Measurements from ENCODE around the gene CCNJL.

The CCNJL gene

DNA sequence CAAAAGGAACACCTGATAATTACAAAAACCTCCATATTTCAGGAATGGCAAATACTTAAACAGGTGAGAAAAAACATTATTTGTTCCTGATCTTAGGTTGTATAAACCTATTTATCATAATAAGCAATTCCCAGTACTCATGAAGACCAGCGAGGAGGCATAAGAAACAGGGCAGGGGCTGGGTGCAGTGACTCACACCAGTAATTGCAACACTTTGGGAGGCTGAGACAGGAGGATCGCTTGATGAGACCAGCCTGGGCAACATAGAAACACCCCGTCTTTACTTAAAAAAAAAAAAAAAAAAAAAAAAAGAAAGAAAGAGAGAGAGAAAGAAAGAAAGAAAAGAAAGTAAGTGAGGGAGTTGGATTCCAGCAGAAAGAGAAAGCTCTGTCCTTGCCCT, 21.6 kb downstream of the CCNJL start:
- DNase-seq (ENCODE audit: low read depth in 2 of 2): no peak

DNA sequence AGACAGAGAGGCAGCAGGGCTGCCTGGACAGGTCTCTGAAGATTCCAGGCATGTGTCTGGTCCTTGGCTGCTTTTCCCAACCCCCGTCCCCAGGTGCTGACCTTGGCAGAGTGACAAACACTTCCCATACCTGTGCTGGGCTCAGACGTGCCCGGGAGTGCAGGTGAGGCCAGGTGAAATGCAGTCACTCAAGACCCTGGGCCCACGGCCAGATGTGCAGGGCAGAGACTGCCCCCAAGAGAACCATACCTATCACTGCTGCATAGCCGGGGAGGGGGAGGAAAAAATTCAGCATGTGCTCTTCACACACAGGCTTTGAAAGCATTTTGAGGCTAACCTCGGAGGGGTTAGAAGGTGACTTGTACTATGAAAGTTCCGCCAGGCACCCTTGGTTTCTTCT, 22.6 kb downstream of the CCNJL start:
- no peak for DNase-seq (ENCODE audit: low read depth in 2 of 2)

DNA sequence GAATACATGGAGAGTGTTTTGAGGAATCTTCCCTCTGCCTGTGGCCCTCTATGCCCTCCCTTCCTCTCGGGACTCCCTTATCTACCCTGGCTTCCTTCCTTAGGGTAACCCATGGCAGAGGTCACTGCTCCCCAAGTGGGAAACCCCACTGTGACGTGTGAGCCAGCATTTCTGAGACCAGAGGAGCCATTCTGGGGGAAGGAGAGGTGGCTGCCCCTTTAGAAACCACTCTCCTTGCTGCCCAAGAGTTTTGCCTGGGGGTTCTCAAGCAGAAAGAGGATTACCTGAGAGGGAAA, 23.1 kb downstream of the CCNJL start:
- no peak for DNase-seq (ENCODE audit: low read depth in 2 of 2)

DNA sequence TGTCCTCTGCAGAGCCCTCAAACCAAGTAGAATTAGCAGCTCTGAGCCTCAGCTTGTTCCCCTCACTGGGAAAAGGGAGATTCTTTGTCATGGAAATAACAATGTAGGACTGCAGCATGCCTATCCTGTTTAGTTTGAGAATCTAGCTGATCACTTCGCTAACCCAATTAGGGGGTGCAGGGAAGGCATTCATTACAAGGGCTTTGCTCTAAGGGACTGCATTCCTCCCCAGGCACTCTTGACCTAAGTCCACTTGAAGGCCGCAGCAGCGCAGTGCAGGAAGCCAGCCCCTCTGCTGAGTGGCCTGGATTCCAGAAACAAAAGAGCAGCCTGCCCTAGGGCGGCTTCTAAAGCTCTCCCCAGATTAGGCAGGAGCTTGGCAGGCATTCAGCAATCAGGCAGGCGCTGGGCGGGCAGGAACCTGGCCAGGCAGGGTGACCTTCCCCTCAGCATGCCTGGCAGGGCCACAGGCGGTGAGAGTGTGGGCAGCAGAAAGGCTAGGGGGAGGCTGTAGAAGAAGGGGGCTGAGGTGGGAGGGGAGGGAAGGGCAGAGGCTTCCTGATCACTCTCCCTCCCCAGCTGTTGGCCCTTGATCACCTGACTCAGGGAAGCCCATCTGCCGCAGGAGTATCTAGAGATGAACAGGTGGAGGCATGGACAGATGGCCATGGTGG, 24.8 kb downstream of the CCNJL start:
- DNase-seq (ENCODE audit: low read depth in 2 of 2): no peak

DNA sequence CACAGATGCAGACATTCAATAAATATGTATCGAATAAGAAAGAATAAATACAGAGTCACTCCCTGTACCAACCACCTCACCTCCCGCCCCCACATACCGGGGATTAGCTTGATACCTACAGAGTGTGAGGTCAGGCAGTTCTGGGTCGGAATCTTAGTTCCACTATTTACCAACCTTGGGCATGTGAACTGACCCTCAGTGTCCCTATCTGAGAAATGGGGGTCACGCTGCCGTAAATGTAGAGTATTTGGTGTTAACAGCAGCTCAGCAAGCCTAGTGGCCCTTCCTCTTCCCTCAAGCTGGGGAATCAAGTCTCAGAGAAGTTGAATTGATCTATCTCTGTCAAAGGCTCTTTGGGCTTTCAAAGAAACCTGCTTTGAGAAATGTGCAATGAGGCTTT, 25.4 kb downstream of the CCNJL start:
- no peak for DNase-seq (ENCODE audit: low read depth in 2 of 2)

DNA sequence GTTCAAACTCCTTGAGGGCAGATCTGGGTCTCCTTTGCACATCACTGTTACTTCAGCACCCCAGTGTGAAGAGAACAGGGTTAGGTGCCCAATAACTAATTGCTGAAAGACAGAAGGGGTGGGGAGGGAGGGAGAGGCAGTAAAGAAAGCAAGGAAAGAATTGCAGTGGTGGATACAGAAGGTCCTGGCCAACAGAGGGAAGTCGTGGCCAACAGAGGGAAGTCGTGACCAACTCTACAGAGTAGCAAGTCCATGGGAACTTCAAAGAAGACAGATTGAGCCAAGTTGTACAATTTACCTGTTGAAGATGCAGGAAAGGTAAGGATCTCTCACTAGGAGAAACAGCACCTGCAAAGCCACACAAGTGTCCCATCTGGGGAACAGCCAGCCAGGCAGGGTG, 27.0 kb downstream of the CCNJL start:
- DNase-seq (ENCODE audit: low read depth in 2 of 2): no peak

DNA sequence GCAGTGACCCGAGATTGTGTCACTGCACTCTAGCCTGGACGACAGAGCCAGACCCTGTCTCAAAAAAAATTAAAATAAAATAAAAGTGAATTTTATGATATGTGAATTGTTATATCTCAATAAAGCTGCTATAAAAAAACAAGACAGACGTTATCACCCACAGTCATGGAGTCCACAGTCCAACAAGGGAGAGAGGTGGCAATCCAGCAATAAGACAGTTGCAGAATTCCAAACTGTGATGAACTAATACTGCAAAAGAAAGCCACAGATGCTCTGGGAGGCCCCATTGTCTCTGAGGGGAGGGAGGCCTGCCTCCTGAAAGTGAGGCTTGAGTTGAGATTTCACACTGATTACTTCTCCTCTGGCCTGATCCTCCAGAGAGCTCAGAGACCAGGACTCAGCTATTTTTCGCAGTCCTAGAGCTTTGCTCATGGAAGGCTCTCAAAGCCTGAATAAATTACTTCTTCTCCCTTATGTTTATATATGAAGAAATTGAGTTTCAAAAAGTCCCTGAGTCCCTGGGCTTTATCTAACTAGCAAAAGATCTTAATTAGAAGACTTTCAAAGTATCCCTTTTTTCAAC, 28.0 kb downstream of the CCNJL start:
- DNase-seq (ENCODE audit: low read depth in 2 of 2): no peak

DNA sequence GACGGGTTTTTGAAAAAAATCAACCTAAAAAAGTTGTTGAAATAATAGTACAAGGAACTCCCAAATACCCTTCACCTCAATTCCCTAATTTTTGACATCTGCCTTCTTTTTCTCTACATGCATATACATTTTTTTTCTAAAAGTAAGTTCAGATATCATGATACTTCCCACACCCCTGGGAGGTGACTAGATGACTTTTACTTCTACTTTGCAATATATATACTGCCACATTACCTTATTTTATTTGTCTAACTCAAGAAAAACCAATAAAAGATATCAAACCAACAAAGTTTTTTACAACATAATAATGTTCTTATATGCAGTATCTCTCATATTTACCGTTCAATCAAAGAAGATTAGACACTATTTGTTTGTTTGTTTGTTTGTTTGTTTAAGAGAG, 31.1 kb downstream of the CCNJL start:
- no peak for DNase-seq (ENCODE audit: low read depth in 2 of 2)

DNA sequence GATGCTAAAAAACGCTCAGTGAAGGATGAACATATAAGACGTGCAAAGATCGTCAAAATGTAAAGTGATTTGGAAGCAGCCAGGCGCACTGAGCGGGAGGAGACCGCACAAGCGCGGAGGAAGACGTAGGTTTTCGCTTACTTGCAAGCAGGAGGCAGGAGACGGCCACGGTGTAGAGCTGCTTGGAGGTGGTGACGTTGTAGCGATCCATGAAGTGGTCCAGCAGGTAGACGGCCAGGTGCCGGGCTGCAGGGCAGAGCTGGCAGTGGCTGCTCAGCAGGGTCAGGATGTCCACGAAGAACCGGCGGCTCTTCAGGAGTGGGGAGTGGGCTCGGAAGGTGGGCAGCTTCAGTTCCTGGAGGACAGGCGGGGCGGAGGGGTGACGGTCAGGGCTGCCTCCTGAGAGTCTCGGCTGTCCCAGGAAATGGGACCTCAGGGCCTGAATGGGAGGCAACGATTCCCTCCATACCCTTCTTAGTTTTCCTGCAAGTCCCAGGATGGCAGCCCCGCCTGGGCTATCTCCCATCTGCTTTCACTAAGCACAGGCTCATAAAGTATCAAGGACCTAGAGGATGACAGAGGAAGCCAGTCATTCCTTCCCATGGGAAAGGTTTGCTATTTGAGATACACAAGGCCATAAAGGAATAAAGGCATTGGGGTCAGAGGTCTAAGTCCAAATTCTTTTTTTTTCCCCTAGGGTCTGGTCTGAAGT, 31.8 kb downstream of the CCNJL start:
- DNase-seq (ENCODE audit: low read depth in 2 of 2): no peak

DNA sequence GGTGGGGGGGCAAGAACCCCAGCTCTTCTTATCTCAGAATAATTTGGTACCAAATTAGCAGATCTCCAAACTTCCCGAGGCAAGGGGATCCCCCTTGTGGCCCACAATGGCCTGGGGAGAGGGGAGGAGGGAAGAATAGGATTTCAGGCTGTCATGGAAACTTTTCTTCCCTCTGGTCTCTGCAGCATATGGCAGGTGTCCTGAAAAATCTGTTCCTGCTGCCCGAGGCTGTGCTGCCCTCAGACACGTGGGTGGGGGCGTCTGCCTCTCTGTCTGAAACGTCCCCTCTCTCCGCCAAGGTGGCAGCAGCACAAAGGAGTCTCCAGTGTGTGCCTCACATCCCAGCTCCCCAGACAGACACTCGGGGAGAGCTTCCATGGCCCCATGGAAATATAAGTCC, 34.0 kb downstream of the CCNJL start:
- DNase-seq (ENCODE audit: low read depth in 2 of 2): no peak

DNA sequence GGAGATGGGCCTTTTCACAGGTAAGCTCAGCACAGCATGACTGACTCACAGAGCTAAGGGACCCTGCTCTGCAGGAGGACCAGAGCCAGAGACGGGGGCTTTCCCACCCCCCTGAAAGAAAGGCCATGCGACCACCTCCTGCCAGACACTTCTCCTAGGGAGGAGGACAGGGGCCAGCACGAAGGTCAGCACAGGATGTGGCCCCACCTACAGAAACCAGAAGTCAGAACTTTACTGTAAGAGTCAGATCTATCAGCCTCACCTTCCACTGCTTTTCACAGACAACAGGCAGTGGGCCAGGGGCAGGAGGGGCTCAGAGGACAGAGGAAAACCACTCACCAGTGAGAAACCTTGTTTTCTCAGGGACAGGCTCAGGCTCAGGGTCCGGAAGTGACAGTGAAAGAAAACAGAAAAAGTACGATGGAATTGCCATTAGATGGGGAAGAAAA, 37.9 kb downstream of the CCNJL start:
- DNase-seq (ENCODE audit: low read depth in 2 of 2): no peak

DNA sequence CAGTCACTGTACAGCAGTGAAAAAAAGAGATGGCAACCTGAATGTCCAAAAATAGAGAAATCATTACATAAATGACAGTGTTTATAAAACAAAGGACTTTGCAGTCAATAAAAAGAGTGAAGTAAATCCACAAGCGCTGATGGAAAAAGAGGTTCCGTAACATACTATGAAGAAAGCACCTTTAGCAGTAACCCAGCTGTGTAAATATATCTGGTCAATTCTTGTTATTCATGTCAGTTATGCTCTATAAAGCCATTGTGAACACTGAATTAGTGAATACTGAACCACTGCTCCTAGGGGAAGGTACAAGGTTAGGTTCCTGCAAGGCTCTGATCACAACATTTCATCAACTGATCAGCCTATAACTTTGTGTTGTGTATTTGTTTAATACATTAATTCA, 39.5 kb downstream of the CCNJL start:
- no peak for DNase-seq (ENCODE audit: low read depth in 2 of 2)

DNA sequence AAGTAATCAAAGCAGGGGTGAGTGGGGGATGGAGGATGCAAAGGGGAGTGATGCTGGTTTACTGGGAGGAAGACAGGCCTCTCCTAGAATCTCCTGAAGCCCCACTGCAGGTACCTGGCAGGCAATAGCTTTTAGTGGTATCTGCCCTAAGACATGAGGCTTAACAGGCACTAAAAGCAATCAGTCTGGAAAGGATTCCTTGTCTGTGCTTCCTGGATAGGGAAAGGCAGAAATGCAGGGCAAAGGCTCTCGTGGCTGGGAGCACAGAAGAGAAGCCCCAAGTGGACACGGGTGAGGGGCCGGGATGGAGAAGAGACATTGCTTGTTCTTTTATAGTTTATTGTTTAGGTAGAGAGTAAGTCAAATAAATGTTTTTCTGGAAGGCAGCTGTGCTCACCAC, 40.1 kb downstream of the CCNJL start:
- DNase-seq (ENCODE audit: low read depth in 2 of 2): no peak

DNA sequence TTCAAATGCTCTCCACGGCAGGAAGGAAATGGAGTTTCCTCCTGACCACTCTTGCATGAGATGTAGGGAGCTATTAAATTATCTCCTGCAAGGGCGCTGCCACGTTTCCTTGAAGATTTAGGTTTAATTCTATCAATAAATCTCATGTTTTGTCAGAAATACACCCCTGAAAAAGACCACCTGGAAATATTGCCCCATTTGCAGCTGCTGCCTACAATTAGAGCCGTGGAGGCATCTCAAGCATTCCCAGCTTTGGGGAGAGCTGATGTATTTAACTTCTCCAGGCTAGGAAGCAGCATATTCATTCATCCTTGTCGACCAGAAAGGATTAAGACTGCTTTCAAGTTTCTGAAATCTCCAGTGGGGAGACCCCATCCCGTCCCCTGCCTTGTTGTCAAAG, 40.5 kb downstream of the CCNJL start:
- no peak for DNase-seq (ENCODE audit: low read depth in 2 of 2)

DNA sequence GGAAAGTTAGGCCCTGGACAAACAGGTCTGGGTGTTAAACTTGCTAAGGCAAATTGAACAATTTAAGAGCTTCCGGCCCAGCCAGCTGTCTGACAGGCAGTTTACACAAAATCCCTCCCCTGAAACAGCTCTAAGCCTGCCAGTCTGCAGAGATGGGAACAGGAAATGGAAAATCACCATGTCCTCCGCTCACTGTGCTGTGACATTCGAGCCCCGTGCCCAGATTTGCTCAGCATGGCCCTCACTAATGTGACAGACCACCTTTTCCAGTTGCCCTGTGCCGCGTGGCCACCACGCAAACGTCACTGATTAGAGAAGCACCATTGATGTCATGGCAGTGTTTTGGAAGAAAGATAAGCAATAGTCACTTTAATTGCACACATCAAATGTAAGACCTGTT, 41.0 kb downstream of the CCNJL start:
- DNase-seq (ENCODE audit: low read depth in 2 of 2): no peak

DNA sequence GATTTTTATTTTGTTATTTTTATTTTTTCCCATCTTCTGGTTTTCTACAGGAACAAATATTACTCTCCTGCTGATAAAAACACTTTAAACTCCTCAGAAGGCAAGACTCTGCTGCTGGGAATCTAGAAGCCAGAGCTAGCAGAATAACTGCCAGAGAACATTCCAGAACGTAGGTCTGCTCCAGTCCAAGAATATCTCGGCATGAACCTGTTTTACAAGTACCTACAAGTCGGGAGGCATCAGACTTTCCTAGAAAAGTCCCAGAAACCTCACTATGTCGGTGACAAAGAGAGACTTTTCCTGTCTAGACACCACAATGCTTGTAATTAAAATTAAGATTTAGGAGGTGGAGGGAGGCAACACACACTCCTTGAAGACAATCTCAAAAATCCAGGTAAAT, 41.7 kb downstream of the CCNJL start:
- DNase-seq (ENCODE audit: low read depth in 2 of 2): no peak

DNA sequence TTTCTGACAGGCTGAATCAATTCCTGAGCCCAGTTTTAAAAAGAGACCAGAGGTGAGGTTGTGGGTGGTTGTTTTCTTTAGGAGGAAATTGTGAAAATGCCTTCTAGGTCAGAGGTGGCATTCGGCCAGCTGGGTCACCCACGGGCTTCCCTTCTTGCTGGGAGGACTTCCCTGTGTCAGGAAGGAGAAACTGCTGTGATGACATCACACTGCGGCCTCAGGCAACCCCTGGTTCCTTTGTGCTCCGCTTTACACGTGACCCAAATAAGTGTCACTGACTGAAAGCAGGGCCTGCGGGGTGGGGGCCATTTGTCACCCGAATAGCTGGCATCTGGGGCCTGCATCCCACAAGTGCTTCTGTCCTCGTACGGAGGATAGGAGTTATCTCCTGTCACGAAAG, 43.3 kb downstream of the CCNJL start:
- DNase-seq (ENCODE audit: low read depth in 2 of 2): no peak

DNA sequence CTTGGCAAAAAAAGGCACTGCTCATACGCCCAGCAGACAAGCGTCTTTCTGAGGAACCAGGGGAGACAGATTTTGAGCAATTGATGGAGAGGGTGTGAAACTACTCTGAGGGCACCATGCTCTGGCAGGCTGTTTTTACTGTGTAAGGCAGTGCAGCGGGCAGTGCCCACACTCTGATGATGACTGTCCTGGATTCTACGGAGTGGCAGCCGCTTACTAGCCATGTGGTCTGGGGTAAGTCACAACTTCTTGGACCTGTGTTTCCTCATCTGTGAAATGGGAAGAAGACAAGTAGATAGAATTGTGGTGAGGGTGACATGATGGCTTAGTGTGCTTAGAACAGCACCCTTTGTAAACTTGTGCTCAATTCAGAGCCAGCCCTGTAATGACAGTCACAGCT, 44.2 kb downstream of the CCNJL start:
- no peak for DNase-seq (ENCODE audit: low read depth in 2 of 2)

DNA sequence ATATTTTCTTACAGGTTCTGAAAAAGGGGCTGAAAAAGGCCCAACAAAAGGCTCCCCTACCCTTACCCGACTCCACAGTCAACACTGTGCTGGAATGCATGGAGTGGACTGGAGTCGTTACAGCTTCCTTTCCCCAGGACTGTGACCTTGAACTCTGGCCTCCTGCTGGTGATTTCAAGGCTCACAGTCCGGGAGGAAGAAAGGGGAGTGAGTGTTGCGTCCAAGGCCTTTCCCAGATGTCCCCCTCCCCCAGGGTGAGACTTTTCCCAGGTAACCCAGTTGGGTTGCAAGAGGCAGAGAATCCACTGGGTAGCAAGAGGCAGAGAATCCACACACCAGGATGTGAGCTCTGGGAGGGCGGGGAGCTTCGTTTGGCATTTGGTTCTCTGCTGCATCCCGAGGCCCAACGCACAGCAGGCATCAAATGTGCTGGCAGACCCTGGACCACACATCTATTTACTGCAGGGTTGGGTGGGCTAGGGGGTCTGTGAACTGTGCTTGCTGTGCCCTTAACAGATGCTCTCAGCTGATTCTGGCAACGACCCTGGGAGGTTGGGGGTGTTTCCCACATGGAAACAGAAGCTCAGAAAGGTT, 45.5 kb downstream of the CCNJL start:
- no peak for DNase-seq (ENCODE audit: low read depth in 2 of 2)

DNA sequence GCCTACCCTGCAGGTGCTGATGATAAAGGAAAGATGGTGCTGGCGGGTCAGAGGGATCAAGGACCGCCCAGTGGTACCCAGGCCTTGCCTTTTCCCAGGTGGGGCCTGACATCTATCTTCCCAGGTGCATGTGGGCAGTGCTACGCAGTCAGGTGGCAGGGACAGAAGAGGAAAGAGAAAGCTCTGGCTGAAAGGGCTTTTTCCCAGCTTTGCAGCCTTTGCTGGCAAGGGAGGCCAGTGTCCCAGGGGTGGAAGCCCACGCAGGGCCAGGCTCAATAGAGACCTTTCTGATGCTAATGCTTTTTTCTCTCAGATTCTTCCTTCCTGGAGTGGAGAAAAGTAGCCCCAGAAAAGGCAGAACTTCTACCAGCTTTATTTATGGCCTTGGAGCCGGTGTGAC, 46.3 kb downstream of the CCNJL start:
- no peak for DNase-seq (ENCODE audit: low read depth in 2 of 2)

DNA sequence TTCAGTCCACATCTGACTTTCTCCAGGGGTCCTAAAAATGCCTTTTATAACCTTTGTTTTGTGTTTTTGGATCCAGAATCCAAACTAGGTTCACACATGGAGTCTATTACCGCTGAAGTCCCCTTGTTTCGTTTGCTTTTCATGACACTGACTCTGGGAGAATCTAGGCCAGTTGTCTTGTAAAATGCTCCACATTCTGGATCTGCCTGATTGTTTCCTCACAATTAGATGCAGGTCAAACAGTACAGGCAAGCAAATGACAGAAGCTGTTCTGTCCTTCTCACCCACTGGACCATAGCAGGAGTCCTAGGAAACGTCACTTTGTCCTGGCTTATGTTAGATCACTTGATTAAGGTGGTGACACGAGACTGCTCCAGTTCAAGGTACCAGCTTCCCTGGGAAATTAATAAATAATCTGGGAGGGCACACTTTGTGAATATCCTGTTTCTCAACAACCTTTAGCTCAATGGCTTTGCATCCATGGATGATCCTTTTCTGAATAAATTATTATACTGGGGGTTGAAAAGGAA, 49.0 kb downstream of the CCNJL start:
- no peak for DNase-seq (ENCODE audit: low read depth in 2 of 2)

DNA sequence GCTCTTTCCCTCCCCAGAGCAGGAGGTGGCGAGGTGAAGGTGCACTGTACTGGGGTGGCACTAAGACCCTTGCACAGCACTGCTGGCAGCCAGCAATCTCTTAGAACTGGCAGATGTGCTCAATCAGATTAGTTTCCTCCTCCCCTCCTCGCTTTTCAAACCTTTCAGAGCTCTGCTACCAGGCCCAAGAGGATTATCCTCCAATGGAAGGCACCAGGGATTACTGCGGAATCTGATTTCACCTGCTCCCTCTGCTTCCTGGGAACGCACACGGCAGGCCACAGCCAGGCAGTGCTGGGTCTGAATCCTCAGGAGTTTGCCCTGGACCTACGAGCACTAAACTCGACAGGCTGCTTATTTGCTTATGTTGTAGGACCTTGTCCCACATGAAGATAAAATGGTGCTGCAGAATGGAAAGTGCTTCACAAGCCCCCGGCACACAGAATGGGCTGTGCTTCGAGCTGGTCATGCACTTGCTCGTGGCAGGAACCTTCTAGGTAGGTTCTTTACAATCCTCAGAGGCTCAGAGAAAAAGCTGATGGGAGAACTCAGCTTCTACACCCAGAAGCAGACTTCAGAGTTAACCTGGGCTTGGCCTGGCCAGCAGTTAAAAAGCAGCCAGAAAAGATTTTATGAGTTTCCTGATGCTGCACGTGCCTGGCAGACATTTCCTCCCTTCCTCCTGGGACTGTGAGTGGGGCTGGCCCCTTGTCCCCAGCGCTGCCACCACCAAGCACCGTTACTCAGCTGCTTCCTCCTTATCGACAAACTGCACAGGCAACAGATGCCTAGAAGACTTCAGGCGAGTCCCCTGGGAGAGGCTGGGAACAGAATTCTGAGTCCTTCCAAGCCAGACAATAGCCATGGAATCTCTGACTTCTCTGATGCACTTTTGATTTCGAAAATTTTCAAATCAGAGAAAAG, 50.0 kb downstream of the CCNJL start:
- DNase-seq (ENCODE audit: low read depth in 2 of 2): no peak
